ENCODE data around the gene LDHD.

The LDHD gene

GRCh38 chr16:75062135-75062975 is 54.2 kb downstream of the LDHD start:
- no peak for DNase-seq (ENCODE audit: low read depth)
